Left forelimb (tissue), 1 donor: Measurements from ENCODE around the gene DNM2.

Source experiments
- DNase-seq: peaks from one replicate; pipeline ENCODE4 v3.0.0-alpha.2; 2018; ENCODE audit warnings: low spot score

DNM2 gene

GRCh38 chr19:10691178-10691881 is 26.5 kb upstream of the DNM2 start:
- DNase-seq = no peak

DNA sequence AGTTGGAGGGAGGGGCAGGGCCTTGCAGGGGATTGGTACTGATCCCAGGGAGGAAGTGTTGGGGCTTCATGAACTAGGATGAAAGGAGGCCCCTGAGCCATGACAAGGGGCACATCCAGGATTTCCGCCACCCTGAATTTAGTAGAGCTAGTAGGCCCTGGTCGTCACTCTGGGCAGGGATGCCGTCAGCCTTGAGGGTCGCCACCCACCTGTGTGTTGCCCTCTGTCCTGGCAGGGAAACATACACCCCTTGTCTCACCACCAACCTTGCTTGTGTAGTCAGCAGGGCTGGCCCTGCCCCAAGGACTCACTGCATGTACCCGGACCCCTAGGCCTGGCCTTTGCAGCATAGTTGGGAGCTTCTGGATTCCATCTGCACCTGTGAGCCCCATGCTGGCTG is 26.0 kb upstream of the DNM2 start:
- DNase-seq = no peak

DNA sequence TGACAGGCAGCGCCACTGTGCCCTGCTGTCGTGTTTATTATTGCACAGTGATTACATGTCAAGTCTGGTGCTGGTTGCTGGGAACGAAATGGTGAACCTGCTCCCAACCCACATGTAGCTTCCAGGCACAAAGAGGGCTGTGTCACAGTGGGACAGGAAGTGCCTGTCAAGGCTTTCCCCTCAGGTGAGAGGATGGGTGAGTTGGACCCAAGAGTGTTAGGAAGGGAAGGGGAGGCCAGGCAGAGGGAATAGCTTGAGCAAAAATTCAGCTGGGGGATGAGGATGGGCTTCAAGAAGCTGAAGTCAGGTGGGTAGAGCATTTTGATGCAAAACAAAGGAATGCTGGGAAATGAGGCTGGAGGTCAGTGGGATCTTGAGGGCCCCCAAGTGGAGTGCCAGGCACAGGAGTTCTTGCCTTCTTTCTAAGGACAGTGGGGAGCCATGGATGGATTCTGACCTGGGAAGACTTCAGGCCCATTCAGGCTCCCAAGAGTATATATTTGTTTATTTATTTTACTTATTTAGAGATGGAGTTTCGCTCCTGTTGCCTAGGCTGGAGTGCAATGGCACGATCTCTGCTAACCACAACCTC is 25.1 kb upstream of the DNM2 start:
- no peak for DNase-seq

DNA sequence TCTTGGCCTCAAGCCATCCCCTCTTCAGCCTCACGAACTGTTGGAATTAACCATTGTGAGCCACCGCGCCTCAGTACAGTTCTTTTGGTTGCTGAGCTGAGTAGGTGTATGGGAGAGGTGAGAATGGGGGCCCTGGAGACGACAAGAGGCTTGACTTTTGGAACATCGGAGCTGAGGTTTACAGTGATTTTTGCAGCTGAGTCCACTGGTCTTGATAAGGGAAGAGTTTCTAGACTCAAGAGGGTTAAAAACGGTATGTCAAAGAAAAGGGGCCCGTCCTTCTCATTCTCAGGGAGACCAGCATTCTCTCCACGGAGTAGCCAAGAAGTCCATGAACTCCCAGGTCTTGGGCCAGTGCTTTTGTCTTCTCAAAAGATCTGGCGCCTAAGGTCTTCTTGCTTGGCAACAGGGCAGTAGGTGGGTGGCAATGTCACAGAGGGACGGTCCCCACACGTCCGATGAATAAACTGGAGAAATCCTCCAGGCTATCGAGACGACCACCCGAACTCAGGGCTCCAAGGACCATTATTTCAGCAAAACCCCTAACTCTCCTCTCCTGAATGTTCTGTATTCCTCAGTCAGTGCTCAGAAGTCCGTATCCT is 23.1 kb upstream of the DNM2 start:
- no peak for DNase-seq

- peak; percentile 90 for DNase-seq
These were observed 22.2 kb upstream of the DNM2 start for GRCh38 chr19:10695401-10696398.

- DNase-seq = no peak
These were observed 18.1 kb upstream of the DNM2 start for GRCh38 chr19:10699650-10700335.

- no peak for DNase-seq
These were observed 15.8 kb upstream of the DNM2 start for GRCh38 chr19:10701955-10702525.

- DNase-seq = no peak
These were observed 10.9 kb upstream of the DNM2 start for GRCh38 chr19:10706990-10707389.

GRCh38 chr19:10707440-10707839 is 10.4 kb upstream of the DNM2 start:
- no peak for DNase-seq

GRCh38 chr19:10708291-10708690 is 9.6 kb upstream of the DNM2 start:
- DNase-seq = no peak

GRCh38 chr19:10712045-10712444 is 5.8 kb upstream of the DNM2 start:
- no peak for DNase-seq

DNA sequence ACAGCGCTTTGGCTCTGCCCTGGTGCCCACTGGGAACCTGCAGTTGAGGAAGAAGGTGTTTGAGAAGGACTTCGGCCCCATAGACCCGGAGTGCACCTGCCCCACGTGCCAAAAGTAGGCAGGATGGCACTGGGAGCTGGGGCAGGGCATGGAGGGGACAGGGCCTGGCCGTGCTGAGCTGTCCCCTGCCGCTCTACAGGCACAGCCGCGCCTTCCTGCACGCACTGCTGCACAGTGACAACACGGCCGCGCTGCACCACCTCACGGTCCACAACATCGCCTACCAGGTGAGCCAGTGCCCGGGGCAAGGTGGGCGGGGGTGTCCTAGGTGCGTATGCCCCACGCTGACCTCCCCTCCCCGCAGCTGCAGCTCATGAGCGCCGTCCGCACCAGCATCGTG is 5.1 kb upstream of the DNM2 start:
- DNase-seq = no peak

- DNase-seq = no peak
These were observed 4.6 kb upstream of the DNM2 start for GRCh38 chr19:10713317-10713716.

DNA sequence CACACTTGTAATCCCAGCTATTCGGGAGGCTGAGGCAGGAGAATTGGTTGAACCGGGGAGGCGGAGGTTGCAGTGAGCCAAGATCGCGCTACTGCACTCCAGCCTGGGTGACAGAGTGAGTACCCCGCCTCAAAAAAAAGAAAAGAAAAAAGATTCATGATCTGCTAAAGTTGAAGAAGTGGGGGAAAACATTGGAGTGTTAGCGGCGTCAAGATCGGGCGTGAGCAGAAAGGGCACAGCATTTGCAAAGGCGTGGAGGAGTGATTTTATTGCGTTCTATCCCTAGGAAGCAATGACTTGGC is 874 bp upstream of the DNM2 start:
- no peak for DNase-seq

DNA sequence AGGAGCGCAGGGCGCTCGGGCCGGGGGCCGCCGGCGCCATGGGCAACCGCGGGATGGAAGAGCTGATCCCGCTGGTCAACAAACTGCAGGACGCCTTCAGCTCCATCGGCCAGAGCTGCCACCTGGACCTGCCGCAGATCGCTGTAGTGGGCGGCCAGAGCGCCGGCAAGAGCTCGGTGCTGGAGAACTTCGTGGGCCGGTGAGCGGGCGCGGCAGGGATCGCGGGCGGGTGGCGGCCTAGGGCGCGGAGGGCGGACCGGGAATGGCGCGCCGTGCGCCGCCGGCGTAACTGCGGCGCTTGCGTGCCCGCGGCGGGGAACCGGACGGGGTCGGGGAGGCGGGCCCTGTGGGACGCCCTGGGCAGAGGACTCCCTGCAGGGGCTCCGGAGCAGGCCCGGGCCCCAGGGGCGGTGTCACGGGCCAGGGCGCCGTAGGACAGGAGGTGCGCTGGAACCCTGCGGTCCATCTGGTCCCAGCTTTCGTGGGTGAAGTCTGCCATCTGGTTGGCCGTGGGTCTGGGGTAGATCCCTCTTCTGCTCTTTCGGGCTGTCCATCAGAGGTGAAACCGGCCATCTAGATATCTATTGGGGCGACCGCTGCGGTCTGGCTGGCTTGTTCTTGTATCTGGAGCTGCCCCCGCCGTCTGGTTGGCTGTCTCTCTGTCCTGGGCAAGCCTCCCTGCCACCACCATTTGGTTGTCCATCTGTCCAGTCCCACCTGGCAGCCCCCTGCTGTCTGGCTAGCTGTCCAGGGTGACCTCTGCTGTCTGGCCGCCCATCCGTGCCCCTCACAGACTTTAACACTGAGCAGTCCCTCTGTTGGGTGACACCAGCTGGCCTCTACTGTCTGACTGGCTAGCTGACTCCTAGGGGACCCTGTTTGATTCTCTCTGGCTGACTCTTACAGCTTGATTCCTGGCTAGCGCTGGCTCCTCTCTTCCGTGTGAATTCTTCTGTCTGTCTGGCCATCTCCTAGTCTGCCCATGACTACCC is 622 bp downstream of the DNM2 start:
- DNase-seq = peak; percentile 69

- DNase-seq = no peak
These were observed 1.6 kb downstream of the DNM2 start for GRCh38 chr19:10719466-10719961.

- DNase-seq = no peak
These were observed 2.8 kb downstream of the DNM2 start for GRCh38 chr19:10720607-10721125.

- no peak for DNase-seq
These were observed 5.7 kb downstream of the DNM2 start for GRCh38 chr19:10723591-10723990.

- DNase-seq = no peak
These were observed 6.7 kb downstream of the DNM2 start for GRCh38 chr19:10724573-10725071.

DNA sequence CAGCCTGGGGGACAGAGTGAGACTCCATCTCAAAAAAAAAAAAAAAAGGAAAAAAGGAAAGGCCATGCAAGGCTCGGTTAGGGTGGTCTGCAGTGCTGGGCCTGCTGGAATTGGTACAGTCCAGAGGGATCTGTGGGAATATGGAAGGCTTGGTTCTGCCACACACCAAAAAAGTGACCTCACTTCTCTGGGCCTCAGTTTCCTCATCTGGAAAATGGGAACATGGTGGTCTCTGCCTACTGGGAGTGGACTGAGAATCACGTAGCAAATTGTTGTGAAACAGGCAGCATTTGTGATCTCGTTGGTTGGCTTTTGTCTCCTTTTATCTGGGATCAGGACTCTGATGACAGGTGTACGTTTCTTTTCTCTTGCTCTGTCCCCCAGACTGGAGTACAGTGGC is 7.5 kb downstream of the DNM2 start:
- no peak for DNase-seq
